Adrenal gland (tissue), 5 donors: ENCODE data around the gene UPK3BL2.
"Not testable (repeated sequence)": the region's sequence is repeated elsewhere in the genome, so short reads cannot be mapped to it uniquely, and the experiment has no call there.

Experiments used
- CTCF ChIP-seq, 6 experiments: fragments of 450-650 bp in 4 of 6; fragments of 200-600 bp in 2 of 6; sonication (generic) in 1 of 6; IDR thresholded peaks; 1 replicate in 5 of 6; 2 replicates in 1 of 6; pipeline versions ENCODE4 v1.5.1 to v1.8.0; 2016 to 2021; ENCODE audit warnings: antibody characterized with exemption in 6 of 6, mild to moderate bottlenecking in 2 of 6, moderate library complexity in 1 of 6
- POLR2A ChIP-seq, 2 donors: fragments of 450-650 bp; IDR thresholded peaks; one replicate each; pipeline ENCODE4 v1.6.1; 2017; ENCODE audit warnings: antibody characterized with exemption in 2 of 2, mild to moderate bottlenecking in 2 of 2, moderate library complexity in 1 of 2
- donor health status: DM: no; HTN: no; CAD: no.

GRCh38 chr7:102497308-102497707, 46.2 kb downstream of the UPK3BL2 start:
- TF ChIP-seq CTCF, POLR2A (IDR thresholded peaks at IDR 0.05): not testable (repeated sequence)
